Measurements from ENCODE around the gene AFF4.

Gene AFF4

GRCh38 chr5:132850066-132850465 lies 113.4 kb downstream of the AFF4 start:
- no peak for DNase-seq

- DNase-seq, result no peak
Measured at GRCh38 chr5:132849347-132849746, 114.1 kb downstream of the AFF4 start.

- DNase-seq, result no peak
Measured at GRCh38 chr5:132848270-132848669, 115.2 kb downstream of the AFF4 start.

GRCh38 chr5:132841305-132841704 lies 122.1 kb downstream of the AFF4 start:
- no peak for DNase-seq

GRCh38 chr5:132840896-132841295 lies 122.5 kb downstream of the AFF4 start:
- no peak for DNase-seq

- no peak for DNase-seq
Measured at GRCh38 chr5:132840313-132840712, 123.1 kb downstream of the AFF4 start.

GRCh38 chr5:132839426-132840301 lies 123.8 kb downstream of the AFF4 start:
- no peak for DNase-seq

GRCh38 chr5:132838516-132839282 lies 124.7 kb downstream of the AFF4 start:
- no peak for DNase-seq

- DNase-seq, result no peak
Measured at GRCh38 chr5:132837868-132838267, 125.6 kb downstream of the AFF4 start.

GRCh38 chr5:132836852-132837251 lies 126.6 kb downstream of the AFF4 start:
- DNase-seq, result no peak

GRCh38 chr5:132834057-132834456 lies 129.4 kb downstream of the AFF4 start:
- DNase-seq, result no peak

GRCh38 chr5:132832612-132833011 lies 130.8 kb downstream of the AFF4 start:
- DNase-seq, result no peak

GRCh38 chr5:132831095-132831860 lies 132.2 kb downstream of the AFF4 start:
- no peak for DNase-seq

- DNase-seq, result no peak
Measured at GRCh38 chr5:132830436-132831094, 132.9 kb downstream of the AFF4 start, which contains the start of gene SHROOM1. Gene SHROOM1, minus strand, starts transcription at chr5:132830647. Its CDS starts 4,507 bp downstream, at chr5:132826140.

- peak; percentile 89 for DNase-seq
Measured at GRCh38 chr5:132829742-132830435, 133.5 kb downstream of the AFF4 start.

GRCh38 chr5:132828846-132829494 lies 134.5 kb downstream of the AFF4 start:
- DNase-seq, result no peak

- DNase-seq, result no peak
Measured at GRCh38 chr5:132827943-132828673, 135.3 kb downstream of the AFF4 start.

GRCh38 chr5:132826424-132827082 lies 136.9 kb downstream of the AFF4 start:
- DNase-seq, result no peak

- DNase-seq, result no peak
Measured at GRCh38 chr5:132825834-132826391, 137.5 kb downstream of the AFF4 start.

Measured in activated effector memory CD4-positive, alpha-beta T cell treated with anti-CD3 and anti-CD28 coated beads, Interleukin-2, amount 50 U/mL, for 16 hours (primary cell).